ENCODE results near the gene PSRC1.

PSRC1 gene

GRCh38 chr1:109256971-109257681 lies 25.8 kb downstream of the PSRC1 start:
- no peak for DNase-seq

- DNase-seq = no peak
Measured at GRCh38 chr1:109256085-109256484, 26.9 kb downstream of the PSRC1 start.

- no peak for DNase-seq
Measured at GRCh38 chr1:109255678-109256077, 27.3 kb downstream of the PSRC1 start.

- DNase-seq = no peak
Measured at GRCh38 chr1:109255097-109255651, 27.8 kb downstream of the PSRC1 start.

GRCh38 chr1:109254621-109255096 lies 28.3 kb downstream of the PSRC1 start:
- DNase-seq = no peak

GRCh38 chr1:109253803-109254620 lies 28.9 kb downstream of the PSRC1 start:
- DNase-seq = no peak

- no peak for DNase-seq
Measured at GRCh38 chr1:109252893-109253802, 29.8 kb downstream of the PSRC1 start.

GRCh38 chr1:109252167-109252892 lies 30.6 kb downstream of the PSRC1 start:
- DNase-seq = no peak

- no peak for DNase-seq
Measured at GRCh38 chr1:109251277-109252166, 31.4 kb downstream of the PSRC1 start.

- no peak for DNase-seq
Measured at GRCh38 chr1:109250454-109251276, 32.3 kb downstream of the PSRC1 start.

GRCh38 chr1:109249654-109250401 lies 33.1 kb downstream of the PSRC1 start:
- no peak for DNase-seq

GRCh38 chr1:109248797-109249629 lies 33.9 kb downstream of the PSRC1 start, which contains the start of gene CELSR2:
CELSR2 (plus strand) TSS chr1:109249539; CDS start chr1:109250080, 541 bp downstream.
- peak; percentile 65 for DNase-seq

- DNase-seq = no peak
Measured at GRCh38 chr1:109248444-109248796, 34.5 kb downstream of the PSRC1 start.

- DNase-seq = no peak
Measured at GRCh38 chr1:109247401-109248365, 35.3 kb downstream of the PSRC1 start.

GRCh38 chr1:109246141-109246551 lies 36.8 kb downstream of the PSRC1 start:
- DNase-seq = no peak

GRCh38 chr1:109243860-109244552 lies 38.9 kb downstream of the PSRC1 start:
- DNase-seq = no peak
